Measurements from ENCODE around the gene JAM3. TPM values are rescaled to one million over a fixed set of nuclear protein-coding genes. Genes with fewer than 3 reads are reported as not detected.

Gene JAM3
- total and polyA plus RNA-seq, 2 of the 4 experiments (the other 2 are of a cell fraction) = 38.0 to 71.5 TPM

DNA sequence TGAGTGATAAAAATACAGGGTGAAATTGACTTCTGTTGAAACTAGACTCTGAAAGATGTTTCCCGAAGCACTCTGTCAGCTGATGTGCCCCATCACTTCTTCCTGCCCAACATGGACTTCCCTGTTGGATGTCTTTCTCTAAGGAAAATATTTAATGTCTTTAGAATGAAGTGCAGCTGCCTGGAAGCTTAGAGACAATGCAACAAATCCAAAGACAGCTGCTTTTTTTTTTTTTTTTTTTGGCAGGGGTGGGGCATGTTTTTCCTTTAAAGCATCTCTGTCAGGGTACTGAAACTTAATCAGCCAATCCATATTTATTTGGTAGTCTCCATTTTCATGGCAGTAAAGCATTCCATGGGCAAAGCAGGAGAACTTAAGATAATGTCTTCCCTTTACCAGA, 5.9 kb downstream of the JAM3 start:
- Histone ChIP-seq H3K4ac (ENCODE audit: low read depth, low read length) (no peak overlapping the region), H2AK5ac (ENCODE audit: low read depth, low read length) (no peak overlapping the region), H3K27me3 (ENCODE audit: control insufficient read depth, insufficient read depth, low read length) (no peaks in the 10 kb centered on the region), H3K23ac (ENCODE audit: low read depth, low read length) (no peak overlapping the region), H3K4me1 (ENCODE audit: control insufficient read depth, insufficient read depth, low read length) (peaks cover 2% of the 10 kb centered on the region; the same call in 1 of the 2 replicates), H3K4me2 (ENCODE audit: low read depth, low read length) (no peak overlapping the region), H3K18ac (ENCODE audit: low read depth, low read length) (no peak overlapping the region), H3K36me3 (ENCODE audit: control insufficient read depth, insufficient read depth, low read length) (no peaks in the 10 kb centered on the region), H2BK15ac (ENCODE audit: low read depth, low read length) (no peak overlapping the region), H3K79me1 (ENCODE audit: low read depth in 1 of 2, low read length in 2 of 2) (peaks cover 12 to 45% of the 10 kb centered on the region in 2 experiments), H3K14ac (replicated peaks; ENCODE audit: low read depth, low read length) (no peak overlapping the region), H3K9me1 (ENCODE audit: insufficient read depth, low read length) (no peaks in the 10 kb centered on the region), H4K8ac (ENCODE audit: low read depth in 2 of 2, low read length in 2 of 2) (no peak overlapping the region), H4K91ac (ENCODE audit: insufficient read depth, low read depth, low read length) (no peak overlapping the region), H4K5ac (ENCODE audit: low read depth, low read length) (no peak overlapping the region), H3K9me3 (ENCODE audit: control insufficient read depth, insufficient read depth, low read length) (no peaks in the 10 kb centered on the region), H2BK5ac (ENCODE audit: low read depth, low read length, poor library complexity, severe bottlenecking) (no peak overlapping the region), H2AK9ac (replicated peaks; ENCODE audit: low read depth, low read length, poor library complexity) (no peak overlapping the region), H3K27ac (ENCODE audit: insufficient read depth, low read length) (no peak overlapping the region), H2AFZ (replicated peaks; ENCODE audit: low read length, poor library complexity) (no peak overlapping the region), H3K4me3 (ENCODE audit: insufficient read depth, low read depth, low read length) (no peak overlapping the region), H2BK120ac (ENCODE audit: low read depth, low read length) (no peak overlapping the region), H2BK20ac (ENCODE audit: low read depth, low read length) (no peak overlapping the region), H3K56ac (ENCODE audit: extremely low read depth, insufficient read depth, low read length) (no peak overlapping the region), H3K9ac (ENCODE audit: low read depth, low read length) (no peak overlapping the region), H4K20me1 (ENCODE audit: insufficient read depth, low read length) (peaks cover 7% of the 10 kb centered on the region; the same call in 1 of the 2 replicates)
- CTCF ChIA-PET = no interaction called here
- POLR2A ChIA-PET (ENCODE audit: unreplicated experiment) = interaction anchor here (0.6 kb wide), 1 partner anchor 58 kb away, joined by 3 read pairs; no protein-coding TSS in a partner anchor
- intact Hi-C loops (cut with micrococcal nuclease) (no loop called here), in situ Hi-C loops (cut with MboI; ENCODE audit: low sequenced_read_pairs) (no loop called here), dilution Hi-C loops (cut with HindIII; ENCODE audit: low sequenced_read_pairs, unreplicated experiment) (no loop called here)
- BruUV-seq (replicated peaks) = no TSS peak
- DNase-seq = no peak
- TF ChIP-seq CEBPB (IDR thresholded peaks at IDR 0.05; ENCODE audit: low read depth, low read length) (no peak), MAZ (IDR thresholded peaks at IDR 0.05; ENCODE audit: borderline replicate concordance, low read depth, low read length) (no peak), CHD1 (IDR thresholded peaks at IDR 0.05; ENCODE audit: low read depth, low read length) (no peak)
- TF ChIP-seq, protein P1, sequence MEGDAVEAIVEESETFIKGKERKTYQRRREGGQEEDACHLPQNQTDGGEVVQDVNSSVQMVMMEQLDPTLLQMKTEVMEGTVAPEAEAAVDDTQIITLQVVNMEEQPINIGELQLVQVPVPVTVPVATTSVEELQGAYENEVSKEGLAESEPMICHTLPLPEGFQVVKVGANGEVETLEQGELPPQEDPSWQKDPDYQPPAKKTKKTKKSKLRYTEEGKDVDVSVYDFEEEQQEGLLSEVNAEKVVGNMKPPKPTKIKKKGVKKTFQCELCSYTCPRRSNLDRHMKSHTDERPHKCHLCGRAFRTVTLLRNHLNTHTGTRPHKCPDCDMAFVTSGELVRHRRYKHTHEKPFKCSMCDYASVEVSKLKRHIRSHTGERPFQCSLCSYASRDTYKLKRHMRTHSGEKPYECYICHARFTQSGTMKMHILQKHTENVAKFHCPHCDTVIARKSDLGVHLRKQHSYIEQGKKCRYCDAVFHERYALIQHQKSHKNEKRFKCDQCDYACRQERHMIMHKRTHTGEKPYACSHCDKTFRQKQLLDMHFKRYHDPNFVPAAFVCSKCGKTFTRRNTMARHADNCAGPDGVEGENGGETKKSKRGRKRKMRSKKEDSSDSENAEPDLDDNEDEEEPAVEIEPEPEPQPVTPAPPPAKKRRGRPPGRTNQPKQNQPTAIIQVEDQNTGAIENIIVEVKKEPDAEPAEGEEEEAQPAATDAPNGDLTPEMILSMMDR (conservative IDR thresholded peaks at IDR 0.05; ENCODE audit: low read depth, low read length) = no peak
- ATAC-seq (ENCODE audit: low read depth) = no peak
- no CpG with 5 or more reads among the region's 1 CpG for WGBS, 2 experiments (ENCODE audit: extremely low coverage in 2 of 2, insufficient read length in 1 of 2)
